K562 (cell line): ENCODE data around the gene ANKRD13C. TPM values are rescaled to one million over a fixed set of nuclear protein-coding genes. Genes with fewer than 3 reads are reported as not detected.
A peak's percentile ranks its signal among the peaks of the same experiment; 100 is the strongest.

ENCODE experiments used
- EP300 ChIP-seq: IDR thresholded peaks from 2 replicates; pipeline ENCODE4 v1.6.1; 2012; ENCODE audit warnings: low read length, improper control_type of control experiment
- ETV6 ChIP-seq, 3 experiments: fragments of 150-350 bp in 1 of 3; sonication (generic) in 1 of 3; formaldehyde crosslinking in 1 of 3; IDR thresholded peaks; 2 replicates each; pipeline versions ENCODE4 v1.6.1 to v1.8.0; 2014 to 2022; ENCODE audit warnings: borderline replicate concordance in 2 of 3, low read depth in 2 of 3, antibody characterized with exemption in 1 of 3, low read length in 1 of 3, mild to moderate bottlenecking in 1 of 3, missing genetic modification reagents in 1 of 3
- FIP1L1 ChIP-seq: fragments of 200-400 bp; formaldehyde crosslinking; IDR thresholded peaks from 2 replicates; pipeline ENCODE4 v1.6.1; 2018; ENCODE audit warnings: mild to moderate bottlenecking, low read depth, low read length; ENCODE audit not compliant: poor library complexity, severe bottlenecking
- POLR3G ChIP-seq: IDR thresholded peaks from 2 replicates; pipeline ENCODE4 v1.6.1; 2011; ENCODE audit not compliant: insufficient read length, insufficient replicate concordance; ENCODE audit errors: extremely low read depth
- ZBTB11 ChIP-seq, 3 experiments: fragments of 200-800 bp in 1 of 3; fragments of 250-450 bp in 1 of 3; fragments of 450-650 bp in 1 of 3; sonication (Bioruptor Pico) in 1 of 3; sonication (Bioruptor generic) in 1 of 3; formaldehyde crosslinking in 1 of 3; IDR thresholded peaks; 2 replicates each; pipeline versions ENCODE4 v1.6.1 to v1.8.0; 2016 to 2022; ENCODE audit warnings: mild to moderate bottlenecking in 2 of 3, missing genetic modification characterization in 2 of 3, missing compliant biosample characterization in 1 of 3, moderate library complexity in 1 of 3
- ZNF232 ChIP-seq: sonication (generic); formaldehyde crosslinking; IDR thresholded peaks from 2 replicates; pipeline ENCODE4 v1.8.0; 2022; ENCODE audit warnings: mild to moderate bottlenecking, missing genetic modification reagents
- ZNF561 ChIP-seq: fragments of 450-650 bp; formaldehyde crosslinking; conservative IDR thresholded peaks from 2 replicates; pipeline ENCODE4 v1.4.0; 2020; ENCODE audit warnings: mild to moderate bottlenecking, moderate library complexity
- polyA plus RNA-seq, 8 experiments: library from polyadenylated mRNA; depleted of rRNA in 4 of 8; stranded (reverse) in 5 of 8; unstranded in 3 of 8; fragments of >200 nt; fragmentation: Nextera tagmentation in 2 of 8; fragmentation: Illumina TruSeq in 1 of 8; extraction: Ambion mirVana in 2 of 8; extraction: Trizol in 1 of 8; gene quantifications; 2 replicates each; pipeline versions ENCODE4 v1.2.1 to v1.2.3, GENCODE V29; 2011 to 2014; ENCODE audit warnings: inconsistent platforms in 1 of 8, missing spikeins in 1 of 8
- total RNA-seq, 7 experiments: library from RNA; depleted of rRNA in 6 of 7; stranded (reverse); fragments of >200 nt in 6 of 7; fragmentation: Illumina TruSeq in 2 of 7; extraction: Trizol in 2 of 7; gene quantifications; 2 replicates each; pipeline versions ENCODE4 v1.2.1 to v1.2.3, GENCODE V29; 2011 to 2021; ENCODE audit warnings: low replicate concordance in 1 of 7

The ANKRD13C gene
- total and polyA plus RNA-seq, 9 of the 15 experiments (the other 6 are each of a cell fraction or from before 2014, with no cell fraction given): 3.4 to 22.8 (median 12.5) TPM

DNA sequence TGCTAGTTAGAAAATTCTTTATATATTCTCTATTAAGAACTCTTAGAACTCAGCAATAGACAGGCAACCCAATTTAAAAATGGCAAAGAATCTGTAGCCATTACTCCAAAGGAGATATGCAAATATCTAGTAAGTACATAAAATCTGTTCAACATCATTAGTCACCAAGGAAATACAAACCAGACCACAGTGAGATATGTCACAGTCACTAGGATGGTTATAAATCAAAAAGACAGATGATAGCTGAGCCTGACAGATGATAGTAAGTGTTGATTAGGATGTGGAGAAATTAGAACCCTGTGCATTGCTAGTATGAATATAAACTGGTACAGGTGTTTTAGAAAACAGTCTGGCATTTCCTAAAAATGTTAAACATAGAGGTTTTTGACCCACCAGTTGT, 106.8 kb downstream of the ANKRD13C start (continued):
- TF ChIP-seq ZNF561 (CRISPR knock-in tag) (no peak), EP300 (peak; percentile 13; the same call in 1 of the 2 replicates), POLR3G (no peak), ZNF232 (CRISPR knock-in tag) (no peak), ZBTB11 (CRISPR knock-in tag; IDR thresholded peaks at IDR 0.05) (no peak), FIP1L1 (no peak), ETV6 (IDR thresholded peaks at IDR 0.05; ENCODE audit: borderline replicate concordance in 1 of 2, low read depth in 2 of 2, low read length in 1 of 2) (no peak), ETV6 (CRISPR knock-in tag; IDR thresholded peaks at IDR 0.05; ENCODE audit: borderline replicate concordance) (no peak)
- TF ChIP-seq, all 486 proteins: peak for 8
